ENCODE measurements around the gene NEU3.
"Not testable (repeated sequence)": the region's sequence is repeated elsewhere in the genome, so short reads cannot be mapped to it uniquely, and the experiment has no call there.

Gene NEU3

DNA sequence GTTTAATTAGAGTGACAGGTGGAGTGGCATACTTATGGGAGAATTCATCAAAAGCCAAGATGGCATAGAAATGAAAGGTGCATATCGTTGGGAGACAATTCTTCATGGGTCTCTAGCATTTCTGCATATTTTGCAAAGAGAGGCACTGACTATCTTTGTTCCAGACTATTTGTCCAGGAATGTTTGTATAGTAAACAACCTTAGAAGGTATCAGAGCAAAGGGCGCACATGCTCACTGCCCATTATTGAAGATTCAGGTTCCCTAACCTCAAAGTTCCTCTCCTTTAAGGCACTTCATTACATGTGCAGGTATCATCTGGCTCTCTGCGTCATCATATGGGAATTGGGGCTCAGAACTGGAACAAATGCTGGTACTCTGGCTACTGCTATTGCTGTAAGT, 4.7 kb upstream of the NEU3 start:
- in situ Hi-C loops (cut with MboI; ENCODE audit: low sequenced_read_pairs), result no loop called here

DNA sequence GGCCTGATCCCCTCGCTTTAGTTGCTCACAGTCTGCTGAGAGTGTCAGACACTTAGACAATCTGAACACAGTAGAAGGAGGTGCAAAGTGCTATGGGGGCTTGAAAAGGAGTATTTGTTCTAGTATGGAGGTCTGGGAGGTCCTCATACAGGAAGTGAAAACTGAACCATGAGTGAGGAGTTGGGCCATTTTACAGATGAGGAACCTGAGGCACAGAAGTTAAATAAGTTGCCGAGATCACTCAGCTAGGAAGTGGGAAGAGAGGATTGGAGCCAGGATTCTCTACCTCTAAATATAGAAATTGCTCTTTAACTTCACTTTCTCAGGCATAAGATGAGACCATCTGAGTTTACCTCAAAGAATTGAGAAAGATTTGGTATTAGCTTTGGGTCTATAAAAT, 4.0 kb upstream of the NEU3 start:
- in situ Hi-C loops (cut with MboI; ENCODE audit: low sequenced_read_pairs), result no loop called here

- in situ Hi-C loops (cut with MboI; ENCODE audit: low sequenced_read_pairs), result no loop called here
Measured at GRCh38 chr11:74989260-74989638, 516 bp downstream of the NEU3 start.

DNA sequence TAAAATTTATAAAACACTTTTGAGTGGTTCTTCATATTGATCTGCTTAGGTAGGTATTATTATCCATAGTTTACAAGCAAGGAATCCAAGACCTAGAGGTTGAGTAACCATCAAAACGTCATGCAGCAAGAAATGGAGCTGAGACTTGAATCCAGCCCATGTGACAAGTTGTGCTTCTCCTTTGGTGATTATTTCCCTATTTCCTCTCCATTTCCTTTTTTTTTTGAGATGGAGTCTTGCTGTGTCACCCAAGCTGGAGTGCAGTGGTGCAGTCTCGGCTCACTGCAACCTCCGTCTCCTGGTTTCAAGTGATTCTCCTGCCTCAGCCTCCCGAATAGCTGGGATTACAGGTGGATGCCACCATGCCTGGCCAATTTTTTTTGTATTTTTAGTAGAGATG, 1.4 kb downstream of the NEU3 start:
- in situ Hi-C loops (cut with MboI; ENCODE audit: low sequenced_read_pairs), result not testable (repeated sequence)

- in situ Hi-C loops (cut with MboI; ENCODE audit: low sequenced_read_pairs), result no loop called here
Measured at GRCh38 chr11:74990941-74991340, 2.2 kb downstream of the NEU3 start.

GRCh38 chr11:74992852-74993251, 4.1 kb downstream of the NEU3 start:
- in situ Hi-C loops (cut with MboI; ENCODE audit: low sequenced_read_pairs), result no loop called here

- in situ Hi-C loops (cut with MboI; ENCODE audit: low sequenced_read_pairs), result no loop called here
Measured at GRCh38 chr11:75000975-75001354, 12.2 kb downstream of the NEU3 start.

- in situ Hi-C loops (cut with MboI; ENCODE audit: low sequenced_read_pairs), result no loop called here
Measured at GRCh38 chr11:75001686-75002085, 13.0 kb downstream of the NEU3 start.

- in situ Hi-C loops (cut with MboI; ENCODE audit: low sequenced_read_pairs), result no loop called here
Measured at GRCh38 chr11:75002516-75002915, 13.8 kb downstream of the NEU3 start.

GRCh38 chr11:75004215-75004614, 15.5 kb downstream of the NEU3 start:
- in situ Hi-C loops (cut with MboI; ENCODE audit: low sequenced_read_pairs), result no loop called here

GRCh38 chr11:75011357-75011756, 22.6 kb downstream of the NEU3 start:
- in situ Hi-C loops (cut with MboI; ENCODE audit: low sequenced_read_pairs), result no loop called here

DNA sequence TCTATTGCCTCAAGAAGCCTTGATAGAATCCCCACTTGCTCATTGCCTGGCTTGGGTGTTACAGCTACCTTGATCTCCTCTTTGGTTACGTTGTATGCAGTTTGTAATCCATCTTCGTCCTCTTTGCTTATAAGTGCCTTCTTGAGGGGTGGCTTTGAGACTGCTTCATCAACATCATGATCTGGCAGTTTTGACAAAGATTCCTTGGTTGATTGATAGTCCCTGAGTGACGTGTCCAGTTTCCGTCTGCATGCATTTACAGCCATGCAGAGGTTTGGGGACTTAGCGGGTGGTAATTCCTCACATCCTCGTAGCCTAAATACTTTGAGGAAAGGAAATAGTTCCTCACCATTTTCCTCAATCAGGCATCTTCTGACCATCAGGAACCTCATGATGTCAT, 23.1 kb downstream of the NEU3 start:
- in situ Hi-C loops (cut with MboI; ENCODE audit: low sequenced_read_pairs), result no loop called here

DNA sequence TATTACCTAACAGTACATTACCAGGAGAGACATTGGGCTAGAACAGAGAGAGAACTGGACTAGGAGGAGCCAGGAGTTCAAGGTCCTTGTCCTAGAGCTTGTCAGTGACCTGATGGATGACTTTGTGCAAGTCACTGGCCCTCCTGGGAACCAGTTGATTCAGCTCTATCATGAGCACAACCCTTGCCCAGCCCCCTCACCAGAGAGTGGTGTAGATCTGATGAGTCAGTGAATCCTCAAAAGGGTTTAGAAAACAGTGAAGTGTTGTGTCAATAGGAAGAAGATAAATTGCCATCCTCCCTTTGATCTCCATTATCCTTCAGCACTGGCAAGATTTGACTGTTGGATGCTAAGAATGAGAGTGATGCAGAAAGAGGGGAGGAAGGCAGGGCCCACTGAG, 24.3 kb downstream of the NEU3 start:
- in situ Hi-C loops (cut with MboI; ENCODE audit: low sequenced_read_pairs), result no loop called here

DNA sequence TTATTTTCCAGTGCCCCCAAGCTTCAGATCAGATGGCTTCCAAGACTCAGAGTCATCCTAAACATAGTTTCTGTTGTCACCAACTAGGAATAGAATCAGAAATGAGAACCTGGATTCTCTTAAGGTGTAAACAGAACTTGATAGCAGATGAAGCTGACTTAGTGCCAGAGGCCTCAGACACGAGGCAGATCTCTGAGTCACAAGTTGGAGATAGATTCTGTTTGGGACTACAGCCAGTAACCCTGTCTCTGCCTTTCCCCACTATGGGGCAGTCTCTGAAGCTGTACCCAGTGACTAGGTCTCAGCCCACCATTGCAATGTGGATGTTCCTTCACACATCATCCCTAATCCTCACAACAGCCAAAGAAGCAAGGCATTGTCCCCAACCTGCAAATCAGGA, 25.4 kb downstream of the NEU3 start:
- in situ Hi-C loops (cut with MboI; ENCODE audit: low sequenced_read_pairs), result no loop called here

DNA sequence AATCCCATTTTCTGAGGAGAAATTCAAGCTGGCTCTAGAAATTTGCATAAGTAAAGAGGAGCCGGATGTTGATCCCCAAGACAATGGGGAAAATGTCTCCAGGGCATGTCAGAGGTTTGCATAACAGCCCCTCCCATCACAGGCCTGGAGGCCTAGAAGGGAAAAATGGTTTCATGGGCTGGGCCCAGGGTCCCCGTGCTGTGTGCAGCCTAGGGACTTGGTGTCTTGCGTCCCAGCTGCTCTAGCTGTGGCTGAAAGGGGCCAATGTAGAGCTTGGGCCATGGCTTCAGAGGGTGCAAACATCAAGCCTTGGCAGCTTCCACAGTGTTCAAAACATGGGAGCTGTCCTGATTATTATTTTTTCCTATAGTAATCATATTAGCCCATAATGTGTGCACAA, 30.5 kb downstream of the NEU3 start:
- in situ Hi-C loops (cut with MboI; ENCODE audit: low sequenced_read_pairs), result not testable (repeated sequence)

GRCh38 chr11:75020328-75020727, 31.6 kb downstream of the NEU3 start:
- in situ Hi-C loops (cut with MboI; ENCODE audit: low sequenced_read_pairs), result not testable (repeated sequence)

GRCh38 chr11:75022296-75022695, 33.6 kb downstream of the NEU3 start:
- in situ Hi-C loops (cut with MboI; ENCODE audit: low sequenced_read_pairs), result no loop called here

DNA sequence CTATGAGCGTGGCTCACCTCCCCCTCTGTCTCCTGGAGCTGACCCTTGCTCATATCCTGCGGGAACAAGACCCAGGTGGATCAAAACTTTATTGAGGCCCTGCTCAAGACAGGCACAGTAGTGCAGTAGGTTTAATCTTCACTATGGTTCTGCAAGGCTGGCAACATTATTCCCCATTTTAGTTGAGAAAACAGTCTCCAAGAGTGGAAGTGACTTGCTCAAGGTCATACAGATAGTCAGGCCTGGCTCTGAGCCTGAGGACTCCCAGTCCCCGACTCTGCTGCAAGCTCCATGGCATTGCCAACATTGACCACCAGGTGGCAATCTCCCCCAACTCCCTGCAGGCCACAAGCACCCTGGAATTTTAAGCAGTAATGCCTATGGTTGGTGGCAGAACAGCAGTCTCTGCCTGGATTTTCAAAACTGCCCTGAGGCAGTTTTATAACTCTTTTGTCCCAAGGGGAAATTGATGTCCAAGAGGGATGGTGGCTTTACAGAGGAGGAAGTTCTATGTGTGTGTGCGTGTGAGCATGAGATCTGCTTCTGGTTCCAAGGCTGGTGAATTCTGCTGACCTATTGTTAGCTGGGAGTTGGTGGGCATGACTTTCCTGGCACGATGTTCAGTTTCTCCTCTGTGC, 34.1 kb downstream of the NEU3 start:
- in situ Hi-C loops (cut with MboI; ENCODE audit: low sequenced_read_pairs), result no loop called here

DNA sequence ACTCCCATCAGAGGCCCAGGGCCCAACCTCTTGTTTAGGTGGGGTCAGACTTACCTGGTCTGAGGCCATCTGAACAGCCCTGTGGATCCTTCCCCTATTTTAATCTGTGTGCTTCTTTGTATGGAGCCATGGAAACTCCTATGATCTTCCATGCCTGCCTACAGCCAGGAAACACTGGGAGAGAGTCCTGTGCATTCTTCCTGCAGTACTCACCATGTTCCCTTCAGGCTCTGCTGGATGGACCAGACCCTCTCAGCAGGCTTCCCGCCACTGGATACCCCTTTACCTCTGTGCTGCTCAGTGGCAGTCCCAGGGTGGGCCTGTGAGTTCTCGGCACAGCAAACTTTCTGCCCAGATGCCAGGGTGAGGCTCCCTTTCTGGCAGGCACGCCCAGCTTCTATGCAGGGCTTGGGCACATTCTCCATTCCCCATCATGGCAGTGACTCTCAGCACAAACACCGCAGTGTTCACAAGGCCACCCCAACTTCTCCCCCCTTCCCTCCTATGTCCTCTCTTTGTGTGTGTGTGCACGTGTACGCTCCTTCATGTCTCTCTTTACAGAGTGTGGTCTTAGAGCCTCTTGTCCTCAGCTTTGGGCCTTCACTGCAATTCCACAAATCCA, 34.8 kb downstream of the NEU3 start:
- in situ Hi-C loops (cut with MboI; ENCODE audit: low sequenced_read_pairs), result no loop called here

DNA sequence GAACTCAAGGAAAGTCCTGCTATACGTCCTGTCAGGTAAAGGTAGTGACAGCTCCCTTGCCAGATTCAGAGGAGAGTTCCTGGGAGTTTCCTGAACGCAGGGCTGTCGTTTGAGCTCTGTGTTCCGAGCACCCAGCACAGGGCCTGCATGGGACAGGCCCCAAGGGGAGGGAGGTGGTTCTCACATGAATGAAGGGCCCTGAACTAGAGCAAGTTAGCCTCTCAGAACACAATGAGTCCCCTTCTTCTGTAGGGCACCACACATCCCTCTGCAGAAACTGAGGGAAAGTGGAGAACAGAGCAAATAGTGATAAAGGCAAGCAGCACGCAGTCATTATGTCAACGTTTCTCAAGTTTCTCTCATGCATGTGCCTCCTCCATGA, 35.3 kb downstream of the NEU3 start:
- in situ Hi-C loops (cut with MboI; ENCODE audit: low sequenced_read_pairs), result no loop called here

GRCh38 chr11:75024764-75025211, 36.1 kb downstream of the NEU3 start:
- in situ Hi-C loops (cut with MboI; ENCODE audit: low sequenced_read_pairs), result no loop called here

- in situ Hi-C loops (cut with MboI; ENCODE audit: low sequenced_read_pairs), result no loop called here
Measured at GRCh38 chr11:75025561-75025960, 36.8 kb downstream of the NEU3 start.

GRCh38 chr11:75028321-75028720, 39.6 kb downstream of the NEU3 start:
- in situ Hi-C loops (cut with MboI; ENCODE audit: low sequenced_read_pairs), result no loop called here

Measured in HL-60/S4 treated with retinoic acid at 250 ng/mL for 4 days and 3 days (cell line).